Measurements from ENCODE around the gene HS1BP3. TPM values are rescaled to one million over a fixed set of nuclear protein-coding genes. Genes with fewer than 3 reads are reported as not detected.
A peak's percentile ranks its signal among the peaks of the same experiment; 100 is the strongest.

The HS1BP3 gene
- total RNA-seq, 4 donors from 2014 or later = 30.4 to 44.6 (median 36.8) TPM

DNA sequence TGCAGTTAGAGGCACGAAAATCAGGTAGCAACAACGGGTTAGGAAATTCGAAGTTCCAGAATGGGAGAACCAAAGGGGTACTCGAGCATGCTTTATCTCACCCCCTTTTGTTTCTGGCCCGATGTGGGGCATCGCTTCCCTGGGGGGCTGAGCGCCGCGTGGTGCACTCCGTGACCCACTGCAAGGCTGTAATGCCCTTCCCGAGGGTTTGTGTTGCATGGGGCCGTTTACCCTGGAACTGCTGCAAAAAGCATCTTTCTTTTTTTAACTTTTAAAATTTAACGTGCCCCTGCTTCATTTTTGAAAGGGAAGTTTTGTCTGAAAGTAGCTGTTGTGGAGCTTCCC is 20.8 kb upstream of the HS1BP3 start:
- WGBS, 2 donors = 11 to 17% methylated on average over 13 of the region's 13 CpGs

DNA sequence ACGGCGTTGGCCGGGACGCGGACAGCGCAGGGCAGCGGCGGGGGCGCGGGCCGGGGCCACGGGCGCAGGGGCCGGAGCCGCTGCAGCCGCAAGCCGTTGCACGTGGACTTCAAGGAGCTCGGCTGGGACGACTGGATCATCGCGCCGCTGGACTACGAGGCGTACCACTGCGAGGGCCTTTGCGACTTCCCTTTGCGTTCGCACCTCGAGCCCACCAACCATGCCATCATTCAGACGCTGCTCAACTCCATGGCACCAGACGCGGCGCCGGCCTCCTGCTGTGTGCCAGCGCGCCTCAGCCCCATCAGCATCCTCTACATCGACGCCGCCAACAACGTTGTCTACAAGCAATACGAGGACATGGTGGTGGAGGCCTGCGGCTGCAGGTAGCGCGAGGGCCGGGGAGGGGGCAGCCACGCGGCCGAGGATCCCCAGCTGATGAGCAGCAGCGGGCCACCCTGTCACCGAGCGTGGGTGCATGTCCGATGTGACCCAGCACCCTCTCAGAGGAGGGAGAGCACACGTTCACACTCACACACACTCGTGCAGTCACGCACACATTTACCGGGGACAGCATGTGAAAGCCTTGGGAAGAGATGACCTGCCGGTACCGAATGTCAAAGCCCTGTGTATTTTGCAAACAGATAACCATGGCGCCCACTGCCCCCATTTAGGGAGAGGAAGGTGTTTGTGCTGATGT is 20.3 kb upstream of the HS1BP3 start:
- TF ChIP-seq, protein P1, sequence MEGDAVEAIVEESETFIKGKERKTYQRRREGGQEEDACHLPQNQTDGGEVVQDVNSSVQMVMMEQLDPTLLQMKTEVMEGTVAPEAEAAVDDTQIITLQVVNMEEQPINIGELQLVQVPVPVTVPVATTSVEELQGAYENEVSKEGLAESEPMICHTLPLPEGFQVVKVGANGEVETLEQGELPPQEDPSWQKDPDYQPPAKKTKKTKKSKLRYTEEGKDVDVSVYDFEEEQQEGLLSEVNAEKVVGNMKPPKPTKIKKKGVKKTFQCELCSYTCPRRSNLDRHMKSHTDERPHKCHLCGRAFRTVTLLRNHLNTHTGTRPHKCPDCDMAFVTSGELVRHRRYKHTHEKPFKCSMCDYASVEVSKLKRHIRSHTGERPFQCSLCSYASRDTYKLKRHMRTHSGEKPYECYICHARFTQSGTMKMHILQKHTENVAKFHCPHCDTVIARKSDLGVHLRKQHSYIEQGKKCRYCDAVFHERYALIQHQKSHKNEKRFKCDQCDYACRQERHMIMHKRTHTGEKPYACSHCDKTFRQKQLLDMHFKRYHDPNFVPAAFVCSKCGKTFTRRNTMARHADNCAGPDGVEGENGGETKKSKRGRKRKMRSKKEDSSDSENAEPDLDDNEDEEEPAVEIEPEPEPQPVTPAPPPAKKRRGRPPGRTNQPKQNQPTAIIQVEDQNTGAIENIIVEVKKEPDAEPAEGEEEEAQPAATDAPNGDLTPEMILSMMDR (IDR thresholded peaks at IDR 0.05) = no peak
- TF ChIP-seq POLR2A (IDR thresholded peaks at IDR 0.05) = no peak
- no peak for DNase-seq (ENCODE audit: low spot score in 2 of 2)
- intact Hi-C loops (cut with DNase I; ENCODE audit: low total_unique reads) = no loop called here
- 20 to 25% methylated on average over 39 to 45 of the region's 60 CpGs for WGBS, 2 donors
- H3K4me3 ChIP-seq (ENCODE audit: low read depth, poor library complexity, severe bottlenecking) = no peak overlapping the region

More for the DNA sequence above, 20.8 kb upstream of the HS1BP3 start:
- no peak for TF ChIP-seq POLR2A (IDR thresholded peaks at IDR 0.05)
- TF ChIP-seq, protein P1 (IDR thresholded peaks at IDR 0.05) = no peak
- H3K4me3 ChIP-seq (ENCODE audit: low read depth, poor library complexity, severe bottlenecking) = no peak overlapping the region
- DNase-seq (ENCODE audit: low spot score in 2 of 2) = no peak
- intact Hi-C loops (cut with DNase I; ENCODE audit: low total_unique reads) = no loop called here

DNA sequence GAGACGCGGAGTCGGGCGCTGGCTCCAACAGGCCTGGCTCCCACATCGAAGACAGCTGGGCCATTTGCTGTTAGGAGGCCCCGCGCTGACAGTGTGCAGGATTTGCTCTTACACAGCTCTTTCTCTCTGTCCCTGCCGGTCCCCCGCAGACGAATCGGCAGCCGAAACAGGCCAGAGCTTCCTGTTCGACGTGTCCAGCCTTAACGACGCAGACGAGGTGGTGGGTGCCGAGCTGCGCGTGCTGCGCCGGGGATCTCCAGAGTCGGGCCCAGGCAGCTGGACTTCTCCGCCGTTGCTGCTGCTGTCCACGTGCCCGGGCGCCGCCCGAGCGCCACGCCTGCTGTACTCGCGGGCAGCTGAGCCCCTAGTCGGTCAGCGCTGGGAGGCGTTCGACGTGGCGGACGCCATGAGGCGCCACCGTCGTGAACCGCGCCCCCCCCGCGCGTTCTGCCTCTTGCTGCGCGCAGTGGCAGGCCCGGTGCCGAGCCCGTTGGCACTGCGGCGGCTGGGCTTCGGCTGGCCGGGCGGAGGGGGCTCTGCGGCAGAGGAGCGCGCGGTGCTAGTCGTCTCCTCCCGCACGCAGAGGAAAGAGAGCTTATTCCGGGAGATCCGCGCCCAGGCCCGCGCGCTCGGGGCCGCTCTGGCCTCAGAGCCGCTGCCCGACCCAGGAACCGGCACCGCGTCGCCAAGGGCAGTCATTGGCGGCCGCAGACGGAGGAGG is 19.6 kb upstream of the HS1BP3 start:
- intact Hi-C loops (cut with DNase I; ENCODE audit: low total_unique reads) = no loop called here
- no peak for TF ChIP-seq POLR2A (IDR thresholded peaks at IDR 0.05)
- TF ChIP-seq, protein P1 (IDR thresholded peaks at IDR 0.05) = no peak
- no peak for DNase-seq (ENCODE audit: low spot score in 2 of 2)
- 21 to 33% methylated on average over 3 to 50 of the region's 83 CpGs for WGBS, 2 donors
- no peak overlapping the region for H3K4me3 ChIP-seq (ENCODE audit: low read depth, poor library complexity, severe bottlenecking)

DNA sequence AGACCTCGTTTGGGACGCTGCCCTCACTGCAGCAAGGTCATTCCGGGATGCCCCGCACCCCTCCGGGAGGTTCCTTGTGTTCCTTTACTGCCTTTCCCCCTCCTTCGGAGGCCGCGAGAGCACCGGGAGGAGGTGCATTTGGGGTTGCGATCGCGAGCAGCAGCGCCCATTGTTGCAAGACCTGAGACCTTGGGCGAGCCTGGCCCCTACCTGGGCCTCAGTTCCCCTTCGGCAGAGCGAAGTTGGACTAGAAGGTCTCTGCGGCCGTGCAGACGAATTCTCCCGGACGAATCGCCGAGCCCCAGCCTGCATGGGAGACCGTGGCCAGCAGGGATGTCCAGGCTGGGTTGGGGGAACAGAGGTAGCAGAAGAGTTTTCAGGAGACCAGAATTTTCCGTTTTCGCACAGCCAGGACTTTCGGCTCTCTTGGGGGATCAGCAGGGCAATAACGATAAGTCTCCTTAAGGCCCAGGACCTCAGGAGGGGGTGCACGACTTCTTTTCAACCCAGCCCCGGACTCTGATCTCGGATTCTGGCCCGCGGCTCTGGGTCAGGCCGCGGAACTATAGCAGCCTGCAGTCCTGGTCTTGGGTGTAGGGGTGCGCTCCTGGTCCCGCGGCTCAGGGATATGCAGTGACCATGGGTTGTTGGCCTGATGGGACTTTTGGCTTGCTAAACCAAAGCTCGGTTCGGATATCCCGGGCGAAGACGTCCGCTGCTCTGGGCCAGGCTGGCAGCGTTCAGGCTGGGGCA is 18.8 kb upstream of the HS1BP3 start:
- WGBS, 2 donors = 49 to 54% methylated on average over 38 to 45 of the region's 45 CpGs
- intact Hi-C loops (cut with DNase I; ENCODE audit: low total_unique reads) = no loop called here
- TF ChIP-seq POLR2A (IDR thresholded peaks at IDR 0.05) = no peak
- TF ChIP-seq, protein P1 (IDR thresholded peaks at IDR 0.05) = no peak
- DNase-seq (ENCODE audit: low spot score in 2 of 2) = no peak
- no peak overlapping the region for H3K4me3 ChIP-seq (ENCODE audit: low read depth, poor library complexity, severe bottlenecking)

DNA sequence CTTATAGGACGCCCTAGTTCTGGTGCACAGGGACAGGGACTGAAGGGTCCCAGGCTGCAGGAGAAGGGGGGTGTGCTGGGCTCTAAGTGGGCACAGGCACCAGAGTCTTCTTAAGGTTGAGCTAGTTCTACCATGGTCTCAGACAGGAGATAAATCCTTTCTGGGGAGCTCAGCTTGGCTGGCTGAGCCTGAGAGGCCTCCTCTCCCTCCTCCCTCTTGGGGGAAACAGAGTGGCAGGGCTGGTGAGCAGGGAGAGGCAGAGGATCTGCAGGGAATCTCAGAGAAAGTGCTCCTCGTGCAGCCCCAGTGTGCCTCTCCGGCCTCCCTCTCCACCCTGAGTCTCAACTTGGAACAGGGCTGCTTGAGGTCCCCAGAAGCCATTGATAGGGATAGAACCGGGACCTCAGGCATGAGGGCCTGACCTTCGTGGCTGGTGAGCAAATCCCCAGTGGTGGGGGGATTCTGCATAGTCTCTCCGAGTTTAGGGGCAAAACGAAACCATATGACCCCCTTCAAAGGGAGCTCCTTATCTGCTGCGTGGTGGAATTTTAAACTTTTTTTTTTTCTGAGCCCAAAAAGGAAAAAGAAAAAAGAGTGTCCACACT is 18.1 kb upstream of the HS1BP3 start:
- H3K4me3 ChIP-seq (ENCODE audit: low read depth, poor library complexity, severe bottlenecking) = no peak overlapping the region
- TF ChIP-seq, protein P1 (IDR thresholded peaks at IDR 0.05) = no peak
- no peak for TF ChIP-seq POLR2A (IDR thresholded peaks at IDR 0.05)
- WGBS, 2 donors = 62 to 74% methylated on average over 7 of the region's 8 CpGs
- intact Hi-C loops (cut with DNase I; ENCODE audit: low total_unique reads) = no loop called here
- peak in 1 of 2 donors; percentile 50 for DNase-seq (ENCODE audit: low spot score in 2 of 2)

Measured in lower leg skin (tissue), 4 donors.